CD14-positive monocyte (primary cell): ENCODE measurements around the gene LRRTM4. TPM values are rescaled to one million over a fixed set of nuclear protein-coding genes. Genes with fewer than 3 reads are reported as not detected.

ENCODE experiments used
- DNase-seq, 3 donors: peaks; one replicate each; pipeline ENCODE4 v3.0.0-alpha.2; 2011 to 2022
- H2AFZ ChIP-seq: 2 replicates; pipeline ENCODE4 v1.6.0; 2012; ENCODE audit warnings: mild to moderate bottlenecking, low read depth, low read length, inconsistent platforms; ENCODE audit not compliant: insufficient read depth, poor library complexity, severe bottlenecking
- H3K27ac ChIP-seq, 2 donors: 1 replicate in 1 of 2; 2 replicates in 1 of 2; pipeline ENCODE4 v1.5.1; 2012 to 2013; ENCODE audit warnings: low read length in 2 of 2, control low read depth in 1 of 2, inconsistent platforms in 1 of 2, low read depth in 1 of 2, mild to moderate bottlenecking in 1 of 2
- H3K27me3 ChIP-seq, 2 donors: one replicate each; pipeline versions ENCODE4 v1.6.0 to v1.6.1; 2011 to 2013; ENCODE audit warnings: low read length in 2 of 2; ENCODE audit not compliant: control insufficient read depth in 2 of 2, insufficient read depth in 2 of 2
- H3K36me3 ChIP-seq, 2 donors: replicated peaks in 1 of 2; 1 replicate in 1 of 2; 2 replicates in 1 of 2; pipeline versions ENCODE4 v1.5.1 to v1.6.1; 2012 to 2013; ENCODE audit warnings: low read length in 2 of 2, control low read depth in 1 of 2, inconsistent platforms in 1 of 2, mild to moderate bottlenecking in 1 of 2; ENCODE audit not compliant: insufficient read depth in 2 of 2, control insufficient read depth in 1 of 2
- H3K4me1 ChIP-seq, 2 donors: 1 replicate in 1 of 2; 2 replicates in 1 of 2; pipeline versions ENCODE4 v1.5.1 to v1.6.1; 2012 to 2013; ENCODE audit warnings: low read length in 2 of 2, control low read depth in 1 of 2, inconsistent platforms in 1 of 2, mild to moderate bottlenecking in 1 of 2, moderate library complexity in 1 of 2; ENCODE audit not compliant: insufficient read depth in 2 of 2, control insufficient read depth in 1 of 2
- H3K4me2 ChIP-seq: replicated peaks from 2 replicates; pipeline ENCODE3; 2012; ENCODE audit warnings: low read length, moderate library complexity, mild to moderate bottlenecking; ENCODE audit not compliant: poor library complexity, severe bottlenecking; ENCODE audit errors: extremely low read depth
- H3K4me3 ChIP-seq, 3 experiments: fragments of 200-600 bp in 1 of 3; sonication (generic) in 1 of 3; replicated peaks in 1 of 3; 1 replicate in 2 of 3; 2 replicates in 1 of 3; pipeline ENCODE4 v1.5.1; 2011 to 2013; ENCODE audit warnings: low read length in 3 of 3, mild to moderate bottlenecking in 3 of 3, control low read depth in 2 of 3, low read depth in 2 of 3, inconsistent platforms in 1 of 3, moderate library complexity in 1 of 3
- H3K79me2 ChIP-seq: 2 replicates; pipeline ENCODE4 v1.6.0; 2012; ENCODE audit warnings: mild to moderate bottlenecking, control low read depth, inconsistent platforms, low read length, moderate library complexity; ENCODE audit not compliant: insufficient read depth
- H3K9ac ChIP-seq: 2 replicates; pipeline ENCODE4 v1.6.0; 2017; ENCODE audit warnings: low read length, mild to moderate bottlenecking; ENCODE audit not compliant: insufficient read depth, poor library complexity, severe bottlenecking
- H3K9me3 ChIP-seq, 2 donors: replicated peaks in 1 of 2; 1 replicate in 1 of 2; 2 replicates in 1 of 2; pipeline versions ENCODE4 v1.5.1 to v1.6.1; 2012 to 2013; ENCODE audit warnings: low read length in 2 of 2, control low read depth in 1 of 2; ENCODE audit not compliant: control insufficient read depth in 1 of 2, insufficient read depth in 1 of 2
- H4K20me1 ChIP-seq: 2 replicates; pipeline ENCODE4 v1.6.0; 2012; ENCODE audit warnings: mild to moderate bottlenecking, low read length, control low read depth, moderate library complexity; ENCODE audit not compliant: insufficient read depth
- H3K27ac Mint-ChIP-seq, 7 donors: one replicate each; pipeline ENCODE4 v1.8.0; 2020; ENCODE audit warnings: mild to moderate bottlenecking in 7 of 7, mixed read lengths in 7 of 7, moderate library complexity in 6 of 7, inconsistent platforms in 2 of 7
- H3K27me3 Mint-ChIP-seq, 3 donors: one replicate each; pipeline ENCODE4 v1.8.0; 2021 to 2022; ENCODE audit warnings: low read depth in 3 of 3, mild to moderate bottlenecking in 3 of 3, mixed read lengths in 3 of 3, moderate library complexity in 3 of 3, inconsistent platforms in 1 of 3
- H3K36me3 Mint-ChIP-seq, 2 donors: one replicate each; pipeline ENCODE4 v1.8.0; 2020; ENCODE audit warnings: mixed read lengths in 2 of 2, inconsistent platforms in 1 of 2, mild to moderate bottlenecking in 1 of 2
- H3K4me1 Mint-ChIP-seq: one replicate; pipeline ENCODE4 v1.8.0; 2020; ENCODE audit warnings: mild to moderate bottlenecking, mixed read lengths
- H3K4me3 Mint-ChIP-seq, 2 donors: one replicate each; pipeline ENCODE4 v1.8.0; 2020; ENCODE audit warnings: mild to moderate bottlenecking in 2 of 2, mixed read lengths in 2 of 2, moderate library complexity in 1 of 2
- H3K9me3 Mint-ChIP-seq, 7 donors: one replicate each; pipeline ENCODE4 v1.8.0; 2020 to 2022; ENCODE audit warnings: mixed read lengths in 7 of 7, mild to moderate bottlenecking in 6 of 7, moderate library complexity in 6 of 7, inconsistent platforms in 2 of 7
- WGBS: methylation state at CpG from one replicate; pipeline ENCODE4 v1.1.5; 2013; ENCODE audit warnings: missing lambda C conversion rate; ENCODE audit not compliant: insufficient coverage; 5-methylcytosine and 5-hydroxymethylcytosine counted together
- intact Hi-C, 2 donors: fragments of 100-400 bp; cut with micrococcal nuclease; formaldehyde crosslinking; loops; one replicate each; pipeline versions ENCODE4 v1.15.0 to v1.15.1; 2023
- polyA plus RNA-seq, 3 donors: library from polyadenylated mRNA; depleted of rRNA in 1 of 3; unstranded in 2 of 3; stranded (reverse) in 1 of 3; fragments of 300-500 nt in 2 of 3; fragments of >200 nt in 1 of 3; fragmentation: Illumina TruSeq in 2 of 3; gene quantifications; 1 replicate in 2 of 3; 2 replicates in 1 of 3; pipeline ENCODE4 v1.2.3, GENCODE V29; 2012 to 2021
- TF ChIP-seq, protein P1 (sequence below): fragments of 200-600 bp; IDR thresholded peaks from one replicate; pipeline ENCODE4 v1.8.0; 2022; ENCODE audit warnings: antibody characterized with exemption, mild to moderate bottlenecking

The LRRTM4 gene
- polyA plus RNA-seq, 3 donors = not detected

DNA sequence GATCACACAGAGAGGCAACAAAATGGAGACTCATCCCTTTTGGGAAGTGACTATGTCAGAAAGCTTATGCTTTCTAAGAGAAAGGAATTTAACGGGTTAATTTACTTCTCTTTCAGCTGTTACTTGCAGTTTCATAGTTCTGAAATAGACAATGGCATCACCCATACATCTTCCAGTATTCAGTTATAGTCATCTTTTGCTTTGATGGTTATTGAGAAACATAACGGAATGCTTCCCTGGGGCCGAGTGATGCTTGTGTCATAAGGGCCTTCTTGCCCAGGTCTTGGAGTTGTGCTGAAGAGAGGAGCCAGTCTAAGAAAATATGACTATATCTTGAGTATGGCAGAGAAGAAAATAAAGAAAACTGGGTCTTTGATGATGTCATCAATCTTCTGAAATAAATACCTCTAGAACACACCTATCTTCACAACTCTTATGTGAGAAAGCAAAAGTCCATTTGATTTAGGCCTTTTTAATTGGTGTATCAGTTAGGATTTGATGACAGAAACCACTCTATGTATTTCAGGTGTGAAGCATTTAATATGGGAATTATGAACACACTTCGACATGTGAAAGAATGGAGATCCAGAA is 328.2 kb downstream of the LRRTM4 start:
- H3K27me3 ChIP-seq = no peaks in the 10 kb centered on the region
- no peaks in the 10 kb centered on the region for H3K27me3 Mint-ChIP-seq
- H3K4me2 ChIP-seq = no peak overlapping the region
- no peaks in the 10 kb centered on the region for H3K4me1 Mint-ChIP-seq
- no peaks in the 10 kb centered on the region for H3K36me3 Mint-ChIP-seq
- no peak overlapping the region for H2AFZ ChIP-seq
- no peak overlapping the region for H3K9ac ChIP-seq
- H3K4me1 ChIP-seq = no peaks in the 10 kb centered on the region
- H3K4me3 ChIP-seq = no peak overlapping the region
- no peak overlapping the region for H3K4me3 Mint-ChIP-seq
- no CpG with 5 or more reads among the region's 4 CpGs for WGBS
- H3K79me2 ChIP-seq = no peaks in the 10 kb centered on the region
- H3K9me3 Mint-ChIP-seq = peaks cover 0 to 3% (median 0%) of the 10 kb centered on the region in 7 donors
- intact Hi-C loops = no loop called here
- no peak overlapping the region for H3K27ac Mint-ChIP-seq
- TF ChIP-seq, protein P1, sequence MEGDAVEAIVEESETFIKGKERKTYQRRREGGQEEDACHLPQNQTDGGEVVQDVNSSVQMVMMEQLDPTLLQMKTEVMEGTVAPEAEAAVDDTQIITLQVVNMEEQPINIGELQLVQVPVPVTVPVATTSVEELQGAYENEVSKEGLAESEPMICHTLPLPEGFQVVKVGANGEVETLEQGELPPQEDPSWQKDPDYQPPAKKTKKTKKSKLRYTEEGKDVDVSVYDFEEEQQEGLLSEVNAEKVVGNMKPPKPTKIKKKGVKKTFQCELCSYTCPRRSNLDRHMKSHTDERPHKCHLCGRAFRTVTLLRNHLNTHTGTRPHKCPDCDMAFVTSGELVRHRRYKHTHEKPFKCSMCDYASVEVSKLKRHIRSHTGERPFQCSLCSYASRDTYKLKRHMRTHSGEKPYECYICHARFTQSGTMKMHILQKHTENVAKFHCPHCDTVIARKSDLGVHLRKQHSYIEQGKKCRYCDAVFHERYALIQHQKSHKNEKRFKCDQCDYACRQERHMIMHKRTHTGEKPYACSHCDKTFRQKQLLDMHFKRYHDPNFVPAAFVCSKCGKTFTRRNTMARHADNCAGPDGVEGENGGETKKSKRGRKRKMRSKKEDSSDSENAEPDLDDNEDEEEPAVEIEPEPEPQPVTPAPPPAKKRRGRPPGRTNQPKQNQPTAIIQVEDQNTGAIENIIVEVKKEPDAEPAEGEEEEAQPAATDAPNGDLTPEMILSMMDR = no peak
- no peak for DNase-seq
- no peak overlapping the region for H3K27ac ChIP-seq
- H4K20me1 ChIP-seq = no peaks in the 10 kb centered on the region
- no peaks in the 10 kb centered on the region for H3K36me3 ChIP-seq
- no peaks in the 10 kb centered on the region for H3K9me3 ChIP-seq

DNA sequence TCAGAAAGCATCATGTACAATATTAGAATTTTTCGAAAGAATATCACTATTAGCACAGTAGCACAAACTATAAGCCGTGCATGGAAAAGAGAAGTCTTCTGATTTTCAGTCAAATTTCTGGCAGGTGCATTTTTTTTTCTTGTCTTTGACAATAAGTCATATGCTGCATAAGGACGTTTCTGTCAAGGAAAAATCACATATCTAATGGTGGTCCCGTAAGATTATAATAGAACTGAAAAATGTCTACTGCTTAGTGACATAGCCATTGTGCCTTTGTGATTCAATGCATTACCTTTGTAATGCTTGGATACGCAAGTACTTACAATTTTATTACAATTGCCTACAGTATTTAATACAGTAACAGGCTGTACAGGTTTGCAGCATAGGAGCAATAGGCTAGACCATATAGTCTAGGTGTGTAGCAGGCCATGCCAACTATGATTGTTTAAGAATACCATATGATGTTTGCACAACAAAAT is 329.3 kb downstream of the LRRTM4 start:
- TF ChIP-seq, protein P1 = no peak
- H3K4me1 ChIP-seq = no peaks in the 10 kb centered on the region
- H3K9me3 Mint-ChIP-seq = peaks cover 0 to 3% (median 0%) of the 10 kb centered on the region in 7 donors
- H3K4me3 Mint-ChIP-seq = no peak overlapping the region
- no peaks in the 10 kb centered on the region for H3K36me3 ChIP-seq
- no peaks in the 10 kb centered on the region for H3K9me3 ChIP-seq
- H3K27me3 Mint-ChIP-seq = no peaks in the 10 kb centered on the region
- no peaks in the 10 kb centered on the region for H4K20me1 ChIP-seq
- H3K79me2 ChIP-seq = no peaks in the 10 kb centered on the region
- H3K36me3 Mint-ChIP-seq = no peaks in the 10 kb centered on the region
- no peaks in the 10 kb centered on the region for H3K4me1 Mint-ChIP-seq
- intact Hi-C loops = no loop called here
- H3K27ac ChIP-seq = no peak overlapping the region
- no peak for DNase-seq
- H3K4me3 ChIP-seq = no peak overlapping the region
- no CpG with 5 or more reads among the region's 5 CpGs for WGBS
- no peak overlapping the region for H3K4me2 ChIP-seq
- H3K9ac ChIP-seq = no peak overlapping the region
- H3K27me3 ChIP-seq = no peaks in the 10 kb centered on the region
- H2AFZ ChIP-seq = no peak overlapping the region
- no peak overlapping the region for H3K27ac Mint-ChIP-seq
